Neural progenitor cell (in vitro differentiated cells): ENCODE data around the gene ADD3.

ENCODE experiments used
- EZH2 ChIP-seq: fragments of 200-600 bp; sonication (generic); IDR thresholded peaks from 2 replicates; pipeline ENCODE4 v1.6.1; 2017; ENCODE audit warnings: antibody characterized with exemption, mild to moderate bottlenecking, moderate library complexity
- TF ChIP-seq, protein P1 (sequence below): fragments of 200-600 bp; sonication (generic); IDR thresholded peaks from 2 replicates; pipeline ENCODE4 v1.5.1; 2017; ENCODE audit warnings: antibody characterized with exemption, mild to moderate bottlenecking

- TF ChIP-seq, protein P1, sequence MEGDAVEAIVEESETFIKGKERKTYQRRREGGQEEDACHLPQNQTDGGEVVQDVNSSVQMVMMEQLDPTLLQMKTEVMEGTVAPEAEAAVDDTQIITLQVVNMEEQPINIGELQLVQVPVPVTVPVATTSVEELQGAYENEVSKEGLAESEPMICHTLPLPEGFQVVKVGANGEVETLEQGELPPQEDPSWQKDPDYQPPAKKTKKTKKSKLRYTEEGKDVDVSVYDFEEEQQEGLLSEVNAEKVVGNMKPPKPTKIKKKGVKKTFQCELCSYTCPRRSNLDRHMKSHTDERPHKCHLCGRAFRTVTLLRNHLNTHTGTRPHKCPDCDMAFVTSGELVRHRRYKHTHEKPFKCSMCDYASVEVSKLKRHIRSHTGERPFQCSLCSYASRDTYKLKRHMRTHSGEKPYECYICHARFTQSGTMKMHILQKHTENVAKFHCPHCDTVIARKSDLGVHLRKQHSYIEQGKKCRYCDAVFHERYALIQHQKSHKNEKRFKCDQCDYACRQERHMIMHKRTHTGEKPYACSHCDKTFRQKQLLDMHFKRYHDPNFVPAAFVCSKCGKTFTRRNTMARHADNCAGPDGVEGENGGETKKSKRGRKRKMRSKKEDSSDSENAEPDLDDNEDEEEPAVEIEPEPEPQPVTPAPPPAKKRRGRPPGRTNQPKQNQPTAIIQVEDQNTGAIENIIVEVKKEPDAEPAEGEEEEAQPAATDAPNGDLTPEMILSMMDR = no peak
- no peak for TF ChIP-seq EZH2
These were observed 25.3 kb downstream of the ADD3 start for GRCh38 chr10:110032801-110033700.
